K562 (cell line): ENCODE data around the gene SPEG. TPM values are rescaled to one million over a fixed set of nuclear protein-coding genes. Genes with fewer than 3 reads are reported as not detected.

Experiments used
- ATAC-seq: fragments of 200-7000 bp; cut with Tn5 transposase; 3 replicates; pipeline ENCODE4 v1.9.1; 2020; ENCODE audit warnings: moderate library complexity
- BruUV-seq: library from RNA; stranded (reverse); fragments of 400-500 nt; replicated peaks from 2 replicates; lab custom pipeline; 2021; lab: Mats Ljungman, UMichigan
- CTCF ChIA-PET: fragments of 300-600 bp; formaldehyde crosslinking; extraction: SDS; loops from one replicate; lab custom pipeline; 2021; ENCODE audit warnings: low intra/inter-chr PET ratio; lab: Yijun Ruan, JAX
- POLR2A ChIA-PET: fragments of 300-600, 350-650 bp; sonication (Branson Sonifier 250); formaldehyde crosslinking; extraction: SDS; loops from one replicate; lab custom pipeline; 2021; ENCODE audit warnings: antibody characterized with exemption, inconsistent platforms; lab: Yijun Ruan, JAX
- DNase-seq, 4 experiments: peaks; one replicate each; pipeline versions ENCODE4 v3.0.0 to v3.0.0-alpha.2; 2011 to 2018; ENCODE audit warnings: low spot score in 3 of 4, mixed read lengths in 3 of 4; ENCODE audit errors: extremely low read depth in 1 of 4
- FAIRE-seq: peaks from 2 replicates; lab custom pipeline; 2011; peaks lifted over from hg19 to GRCh38; lab: Jason Lieb, UNC
- H2AFZ ChIP-seq: 2 replicates; pipeline ENCODE4 v1.6.0; 2011; ENCODE audit warnings: low read depth, low read length, control low read depth, inconsistent platforms
- H3K27ac ChIP-seq: fragments of 200-600 bp; 3 replicates; pipeline ENCODE4 v1.8.0; 2011; ENCODE audit warnings: low read depth, mild to moderate bottlenecking, control low read depth, inconsistent platforms, low read length, moderate library complexity, mixed read lengths; ENCODE audit errors: extremely low read depth
- H3K27me3 ChIP-seq, 2 experiments: fragments of 300-600 bp in 1 of 2; 2 replicates in 1 of 2; 3 replicates in 1 of 2; pipeline versions ENCODE4 v1.6.0 to v1.8.0; 2011; ENCODE audit warnings: inconsistent platforms in 2 of 2, low read length in 2 of 2, mild to moderate bottlenecking in 1 of 2, mixed read lengths in 1 of 2, moderate library complexity in 1 of 2; ENCODE audit not compliant: control insufficient read depth in 2 of 2, insufficient read depth in 2 of 2
- H3K36me3 ChIP-seq: fragments of 300-600 bp; 3 replicates; pipeline ENCODE4 v1.8.0; 2011; ENCODE audit warnings: mild to moderate bottlenecking, low read length, inconsistent platforms; ENCODE audit not compliant: control insufficient read depth, insufficient read depth
- H3K4me1 ChIP-seq, 2 experiments: fragments of 200-600 bp in 1 of 2; replicated peaks in 1 of 2; 2 replicates in 1 of 2; 3 replicates in 1 of 2; pipeline versions ENCODE4 v1.5.1 to v1.8.0; 2011; ENCODE audit warnings: inconsistent platforms in 2 of 2, low read length in 2 of 2, mild to moderate bottlenecking in 1 of 2, mixed read lengths in 1 of 2, moderate library complexity in 1 of 2; ENCODE audit not compliant: control insufficient read depth in 2 of 2, insufficient read depth in 2 of 2
- H3K4me2 ChIP-seq: 2 replicates; pipeline ENCODE4 v1.6.1; 2011; ENCODE audit warnings: low read length, control low read depth, inconsistent platforms, mixed read lengths; ENCODE audit not compliant: insufficient read depth
- H3K4me3 ChIP-seq: fragments of 200-600 bp; sonication (generic), shearing (Covaris generic); 2 replicates; pipeline ENCODE4 v1.5.1; 2016; ENCODE audit warnings: control low read depth, inconsistent platforms
- H3K79me2 ChIP-seq: fragments of 200-600 bp; 3 replicates; pipeline ENCODE4 v1.8.0; 2011; ENCODE audit warnings: low read length, inconsistent platforms; ENCODE audit not compliant: control insufficient read depth, insufficient read depth
- H3K9ac ChIP-seq, 2 experiments: 2 replicates each; pipeline versions ENCODE4 v1.6.0 to v1.6.1; 2011; ENCODE audit warnings: low read depth in 2 of 2, low read length in 2 of 2, control low read depth in 1 of 2, inconsistent platforms in 1 of 2, mild to moderate bottlenecking in 1 of 2, mixed read lengths in 1 of 2; ENCODE audit not compliant: insufficient read depth in 1 of 2
- H3K9me1 ChIP-seq: one replicate; pipeline ENCODE4 v1.6.0; 2011; ENCODE audit warnings: inconsistent platforms, mild to moderate bottlenecking, low read length, moderate library complexity; ENCODE audit not compliant: control insufficient read depth, insufficient read depth
- H3K9me3 ChIP-seq: replicated peaks from 2 replicates; pipeline ENCODE4 v1.5.1; 2011; ENCODE audit warnings: low read depth, low read length, inconsistent platforms; ENCODE audit not compliant: control insufficient read depth, insufficient read depth
- H4K20me1 ChIP-seq: replicated peaks from 2 replicates; pipeline ENCODE4 v1.6.1; 2011; ENCODE audit warnings: low read length, inconsistent platforms, mixed read lengths; ENCODE audit not compliant: control insufficient read depth, insufficient read depth
- CC2D1A ChIP-seq: fragments of 450-650 bp; IDR thresholded peaks from 2 replicates; pipeline ENCODE4 v1.6.1; 2017; ENCODE audit warnings: mild to moderate bottlenecking
- GATAD2B ChIP-seq: fragments of 450-650 bp; IDR thresholded peaks from 2 replicates; pipeline ENCODE4 v1.6.1; 2017; ENCODE audit warnings: mild to moderate bottlenecking, borderline replicate concordance
- KLF16 ChIP-seq: IDR thresholded peaks from 2 replicates; pipeline ENCODE4 v1.6.1; 2016; ENCODE audit warnings: antibody characterized with exemption
- ZNF699 ChIP-seq: fragments of 250-450 bp; sonication (Bioruptor Pico); IDR thresholded peaks from 2 replicates; pipeline ENCODE4 v1.8.0; 2021; ENCODE audit warnings: mild to moderate bottlenecking, moderate library complexity; ENCODE audit not compliant: insufficient replicate concordance
- WGBS: fragments of 100-300 bp; shearing (Covaris generic); methylation state at CpG from one replicate; pipeline ENCODE4 v1.1.6; 2016; ENCODE audit warnings: low coverage, mixed read lengths; ENCODE audit not compliant: insufficient coverage; ENCODE audit errors: missing lambda C conversion rate; 5-methylcytosine and 5-hydroxymethylcytosine counted together
- in situ Hi-C: fragments of 300-500 bp; cut with MboI; formaldehyde crosslinking; loops from 4 replicates; pipeline ENCODE4 v1.15.0; 2018; ENCODE audit warnings: inconsistent platforms, mixed read lengths
- intact Hi-C: fragments of 100-400 bp; cut with micrococcal nuclease; formaldehyde crosslinking; loops from 2 replicates; pipeline ENCODE4 v1.14.2; 2022
- polyA plus RNA-seq, 8 experiments: library from polyadenylated mRNA; depleted of rRNA in 4 of 8; stranded (reverse) in 5 of 8; unstranded in 3 of 8; fragments of >200 nt; fragmentation: Nextera tagmentation in 2 of 8; fragmentation: Illumina TruSeq in 1 of 8; extraction: Ambion mirVana in 2 of 8; extraction: Trizol in 1 of 8; gene quantifications; 2 replicates each; pipeline versions ENCODE4 v1.2.1 to v1.2.3, GENCODE V29; 2011 to 2014; ENCODE audit warnings: inconsistent platforms in 1 of 8, missing spikeins in 1 of 8
- total RNA-seq, 7 experiments: library from RNA; depleted of rRNA in 6 of 7; stranded (reverse); fragments of >200 nt in 6 of 7; fragmentation: Illumina TruSeq in 2 of 7; extraction: Trizol in 2 of 7; gene quantifications; 2 replicates each; pipeline versions ENCODE4 v1.2.1 to v1.2.3, GENCODE V29; 2011 to 2021; ENCODE audit warnings: low replicate concordance in 1 of 7
- TF ChIP-seq, protein P1 (sequence below): fragments of 250-450 bp; sonication (Bioruptor Pico); IDR thresholded peaks from 2 replicates; pipeline ENCODE4 v1.4.0; 2020

The SPEG gene
- total and polyA plus RNA-seq, 9 of the 15 experiments (the other 6 are each of a cell fraction or from before 2014, with no cell fraction given), result 0.49 to 8.7 (median 3.0) TPM

GRCh38 chr2:219493086-219493485 lies 58.4 kb downstream of the SPEG start (continued):
- TF ChIP-seq, protein P1, sequence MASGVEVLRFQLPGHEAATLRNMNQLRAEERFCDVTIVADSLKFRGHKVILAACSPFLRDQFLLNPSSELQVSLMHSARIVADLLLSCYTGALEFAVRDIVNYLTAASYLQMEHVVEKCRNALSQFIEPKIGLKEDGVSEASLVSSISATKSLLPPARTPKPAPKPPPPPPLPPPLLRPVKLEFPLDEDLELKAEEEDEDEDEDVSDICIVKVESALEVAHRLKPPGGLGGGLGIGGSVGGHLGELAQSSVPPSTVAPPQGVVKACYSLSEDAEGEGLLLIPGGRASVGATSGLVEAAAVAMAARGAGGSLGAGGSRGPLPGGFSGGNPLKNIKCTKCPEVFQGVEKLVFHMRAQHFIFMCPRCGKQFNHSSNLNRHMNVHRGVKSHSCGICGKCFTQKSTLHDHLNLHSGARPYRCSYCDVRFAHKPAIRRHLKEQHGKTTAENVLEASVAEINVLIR (CRISPR knock-in tag), result no peak
- TF ChIP-seq GATAD2B, result no peak
- TF ChIP-seq, all 486 proteins: peak for 0

DNA sequence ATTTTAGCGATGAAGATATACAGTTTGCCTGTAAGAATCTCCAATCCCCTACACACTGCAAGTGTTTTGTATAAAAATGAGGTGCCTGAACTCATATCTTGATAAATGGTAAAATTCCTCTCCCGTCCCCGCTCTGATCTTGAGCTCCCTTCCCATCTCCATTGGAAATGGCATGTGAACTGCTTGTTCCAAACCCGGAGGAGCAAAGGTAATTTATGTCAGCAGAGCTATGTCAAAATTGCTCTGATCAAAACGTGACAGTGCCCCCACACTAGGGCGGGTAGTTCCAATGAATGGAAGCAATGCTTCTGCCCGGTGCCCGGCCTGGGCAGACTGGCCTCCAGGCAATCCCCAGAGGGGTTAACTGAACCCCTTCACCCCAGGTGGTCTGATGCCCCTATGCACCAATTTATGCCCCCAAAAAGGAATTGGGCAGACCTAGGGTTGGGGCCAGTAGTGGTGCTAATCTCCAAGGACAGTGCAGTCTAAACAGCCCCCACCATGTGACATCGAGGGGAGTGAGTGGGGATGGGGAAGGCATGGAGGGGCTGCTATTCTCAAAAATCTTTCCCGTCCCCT lies 60.4 kb downstream of the SPEG start:
- TF ChIP-seq KLF16 (no peak), CC2D1A (0 out of 2 replicates have a peak, but pooled peaks have one; percentile 16), ZNF699 (CRISPR knock-in tag) (no peak)
- H3K4me3 ChIP-seq, result no peak overlapping the region
- H3K27me3 ChIP-seq, result no peaks in the 10 kb centered on the region
- H3K9ac ChIP-seq, result peak overlapping the region in 1 of 2 experiments; percentile 19; a peak in 1 of 4 replicates
- H2AFZ ChIP-seq, result peak overlapping the region; percentile 44
- ChIA-PET POLR2A (interaction anchor here (0.6 to 1.5 kb wide), 5 partner anchors 9 to 78 kb away, joined by 3 to 7 read pairs (median 3); no protein-coding TSS in a partner anchor), CTCF (interaction anchor here (0.8 to 2.2 kb wide), 3 partner anchors 14 to 35 kb away, joined by 3 to 9 read pairs (median 3); no protein-coding TSS in a partner anchor)
- intact Hi-C loops, result loop anchor here (2.0 kb wide), 2 partner anchors 26 to 36 kb away; no protein-coding TSS in a partner anchor
- no TSS peak for BruUV-seq
- H3K4me1 ChIP-seq, result peaks cover 22 to 67% of the 10 kb centered on the region in 2 experiments
- no peak for DNase-seq
- H3K9me3 ChIP-seq, result no peaks in the 10 kb centered on the region
- 8% methylated on average over 10 of the region's 10 CpGs for WGBS
- no peaks in the 10 kb centered on the region for H3K9me1 ChIP-seq
- in situ Hi-C loops, result loop anchor here (5.0 kb wide), 1 partner anchor 32 kb away; no protein-coding TSS in a partner anchor
- no peaks in the 10 kb centered on the region for H4K20me1 ChIP-seq
- peak overlapping the region; percentile 38; the same call in 1 of the 2 replicates for H3K4me2 ChIP-seq
- H3K27ac ChIP-seq, result no peak overlapping the region; the same call in 2 of the 3 replicates
- no peaks in the 10 kb centered on the region for H3K36me3 ChIP-seq
- ATAC-seq, result no peak
- peaks cover 24% of the 10 kb centered on the region for H3K79me2 ChIP-seq
- FAIRE-seq, result no peak
